A673 (cell line): ENCODE measurements around the gene ARMC6. TPM values are rescaled to one million over a fixed set of nuclear protein-coding genes. Genes with fewer than 3 reads are reported as not detected.

Source experiments
- BruUV-seq: library from RNA; stranded (reverse); fragments of 400-500 nt; replicated peaks from 2 replicates; lab custom pipeline; 2021; lab: Mats Ljungman, UMichigan
- CTCF ChIA-PET: fragments of 300-600 bp; sonication (Branson Sonifier 250); formaldehyde crosslinking; loops from one replicate; lab custom pipeline; 2022; ENCODE audit warnings: antibody characterized with exemption; lab: Charles Lee
- POLR2A ChIA-PET: fragments of 300-600 bp; sonication (Branson Sonifier 250); formaldehyde crosslinking; loops from one replicate; lab custom pipeline; 2022; ENCODE audit warnings: antibody characterized with exemption; ENCODE audit not compliant: low non-redundant PET; lab: Charles Lee
- DNase-seq: peaks from one replicate; pipeline ENCODE4 v3.0.0-alpha.2; 2015; ENCODE audit warnings: low spot score
- H3K27ac ChIP-seq: fragments of 200-600 bp; sonication (generic); 2 replicates; pipeline ENCODE4 v1.5.1; 2016; ENCODE audit warnings: mixed run types, low read depth, mild to moderate bottlenecking, mixed read lengths, antibody characterized with exemption, low read length; ENCODE audit not compliant: poor library complexity, severe bottlenecking
- H3K27me3 ChIP-seq: fragments of 200-600 bp; sonication (generic); replicated peaks from 2 replicates; pipeline ENCODE4 v1.6.1; 2017; ENCODE audit warnings: mixed run types, low read depth, mild to moderate bottlenecking, mixed read lengths, antibody characterized with exemption, low read length; ENCODE audit not compliant: insufficient read depth, poor library complexity
- H3K36me3 ChIP-seq: fragments of 200-600 bp; sonication (generic); 2 replicates; pipeline ENCODE4 v1.6.1; 2016; ENCODE audit warnings: mixed run types, mild to moderate bottlenecking, mixed read lengths, antibody characterized with exemption, low read length; ENCODE audit not compliant: insufficient read depth, poor library complexity, severe bottlenecking
- H3K4me1 ChIP-seq: fragments of 200-600 bp; sonication (generic); 2 replicates; pipeline ENCODE4 v1.6.1; 2017; ENCODE audit warnings: mixed run types, mild to moderate bottlenecking, mixed read lengths, antibody characterized with exemption, low read length; ENCODE audit not compliant: insufficient read depth, poor library complexity, severe bottlenecking
- H3K4me3 ChIP-seq: fragments of 200-600 bp; sonication (generic); 2 replicates; pipeline ENCODE4 v1.5.1; 2016; ENCODE audit warnings: low read depth, mixed run types, mild to moderate bottlenecking, mixed read lengths, low read length; ENCODE audit not compliant: poor library complexity, severe bottlenecking
- H3K9me3 ChIP-seq: fragments of 200-600 bp; sonication (generic); 2 replicates; pipeline ENCODE4 v1.6.1; 2016; ENCODE audit warnings: mixed run types, low read depth, mild to moderate bottlenecking, mixed read lengths, antibody characterized with exemption, low read length; ENCODE audit not compliant: poor library complexity, severe bottlenecking
- EZH2 ChIP-seq: fragments of 200-600 bp; sonication (generic); IDR thresholded peaks from 2 replicates; pipeline ENCODE4 v1.6.1; 2017; ENCODE audit warnings: borderline replicate concordance, low read depth, mild to moderate bottlenecking, mixed read lengths, antibody characterized with exemption, low read length; ENCODE audit not compliant: poor library complexity, severe bottlenecking
- intact Hi-C: fragments of 100-400 bp; cut with micrococcal nuclease; formaldehyde crosslinking; loops from one replicate; pipeline ENCODE4 v1.10.0; 2022; ENCODE audit not compliant: unreplicated experiment
- total RNA-seq: library from RNA; stranded (reverse); gene quantifications from 2 replicates; pipeline ENCODE4 v1.2.3, GENCODE V29; 2021
- TF ChIP-seq, protein P1 (sequence below): fragments of 300-800, 200-600 bp; sonication (generic); conservative IDR thresholded peaks from 2 replicates; pipeline ENCODE4 v1.5.1; 2017; ENCODE audit warnings: low read depth, mild to moderate bottlenecking, antibody characterized with exemption, low read length, moderate library complexity, mixed read lengths

Gene ARMC6
- total RNA-seq, 1 experiment from 2014 or later = 62.7 TPM

DNA sequence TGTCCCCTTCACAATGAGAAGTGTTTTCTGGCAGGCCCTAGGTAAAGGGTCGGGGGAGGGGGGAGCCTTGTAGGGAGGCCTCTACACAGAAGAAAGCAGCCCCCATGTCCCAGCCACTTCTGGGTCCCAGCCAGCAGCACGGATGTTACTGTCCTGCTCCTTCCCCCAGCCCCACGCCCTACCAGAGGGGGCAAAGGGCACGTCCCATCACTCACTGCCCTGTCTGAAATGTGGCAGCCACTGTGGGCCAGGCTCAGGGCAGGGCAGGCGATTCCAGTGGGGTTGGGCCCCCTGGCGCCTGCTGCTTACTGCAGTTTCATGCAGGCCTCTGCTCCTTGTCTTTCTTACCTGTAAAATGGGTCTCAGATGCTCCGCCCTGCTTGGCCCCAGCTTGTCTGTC, 24.3 kb downstream of the ARMC6 start:
- Histone ChIP-seq H3K4me3 (no peak overlapping the region), H3K9me3 (no peaks in the 10 kb centered on the region), H3K27ac (no peak overlapping the region), H3K36me3 (peaks cover 30% of the 10 kb centered on the region), H3K4me1 (no peaks in the 10 kb centered on the region), H3K27me3 (no peaks in the 10 kb centered on the region)
- BruUV-seq = no TSS peak
- intact Hi-C loops = no loop called here
- POLR2A ChIA-PET = no interaction called here
- CTCF ChIA-PET = no interaction called here
- DNase-seq = no peak
- no peak for TF ChIP-seq EZH2
- TF ChIP-seq, protein P1, sequence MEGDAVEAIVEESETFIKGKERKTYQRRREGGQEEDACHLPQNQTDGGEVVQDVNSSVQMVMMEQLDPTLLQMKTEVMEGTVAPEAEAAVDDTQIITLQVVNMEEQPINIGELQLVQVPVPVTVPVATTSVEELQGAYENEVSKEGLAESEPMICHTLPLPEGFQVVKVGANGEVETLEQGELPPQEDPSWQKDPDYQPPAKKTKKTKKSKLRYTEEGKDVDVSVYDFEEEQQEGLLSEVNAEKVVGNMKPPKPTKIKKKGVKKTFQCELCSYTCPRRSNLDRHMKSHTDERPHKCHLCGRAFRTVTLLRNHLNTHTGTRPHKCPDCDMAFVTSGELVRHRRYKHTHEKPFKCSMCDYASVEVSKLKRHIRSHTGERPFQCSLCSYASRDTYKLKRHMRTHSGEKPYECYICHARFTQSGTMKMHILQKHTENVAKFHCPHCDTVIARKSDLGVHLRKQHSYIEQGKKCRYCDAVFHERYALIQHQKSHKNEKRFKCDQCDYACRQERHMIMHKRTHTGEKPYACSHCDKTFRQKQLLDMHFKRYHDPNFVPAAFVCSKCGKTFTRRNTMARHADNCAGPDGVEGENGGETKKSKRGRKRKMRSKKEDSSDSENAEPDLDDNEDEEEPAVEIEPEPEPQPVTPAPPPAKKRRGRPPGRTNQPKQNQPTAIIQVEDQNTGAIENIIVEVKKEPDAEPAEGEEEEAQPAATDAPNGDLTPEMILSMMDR = no peak

DNA sequence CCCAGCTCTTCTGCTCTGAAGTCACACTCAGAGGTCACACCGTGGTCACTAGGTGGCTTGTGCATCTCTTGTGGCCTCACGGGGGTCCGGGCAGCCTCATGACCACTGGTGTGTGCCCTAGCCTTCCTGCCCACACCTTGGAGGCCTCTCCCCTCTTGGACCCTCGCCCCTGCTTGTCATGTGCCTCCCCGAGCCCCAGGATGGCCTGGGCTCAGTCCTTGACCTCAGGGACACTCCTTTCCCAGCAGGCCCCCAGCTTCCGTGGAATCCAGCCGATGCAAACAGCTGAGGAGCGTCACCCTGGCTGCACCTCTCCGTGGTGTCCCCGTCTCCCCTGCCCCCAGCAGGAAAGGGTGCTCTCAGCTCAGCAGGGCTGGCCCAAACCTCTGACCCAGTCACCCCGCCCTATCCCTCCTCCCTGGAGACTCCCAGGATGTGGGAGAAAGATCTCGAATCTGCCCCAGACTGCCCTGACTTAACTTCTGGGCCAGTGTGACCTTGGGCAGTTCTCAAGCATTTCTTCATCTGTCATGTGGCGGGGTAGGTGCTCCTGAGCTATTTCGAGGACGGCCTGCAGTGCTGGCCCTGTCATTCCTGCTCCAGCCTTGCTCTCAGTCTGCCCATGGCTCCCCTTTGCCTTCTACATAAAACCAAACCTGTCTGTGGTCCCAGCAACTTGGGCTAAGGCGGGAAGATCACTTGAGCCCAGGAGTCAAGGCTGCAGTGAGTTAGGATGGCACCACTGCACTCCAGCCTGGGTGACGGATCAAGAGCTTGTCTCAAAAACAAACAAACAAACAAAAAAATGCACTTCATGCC, 25.8 kb downstream of the ARMC6 start:
- ChIA-PET POLR2A (no interaction called here), CTCF (interaction anchor here (0.6 kb wide), 1 partner anchor 65 kb away, joined by 4 read pairs; no protein-coding TSS in a partner anchor)
- Histone ChIP-seq H3K4me1 (peaks cover 6% of the 10 kb centered on the region), H3K4me3 (no peak overlapping the region), H3K27ac (no peak overlapping the region), H3K9me3 (no peaks in the 10 kb centered on the region), H3K36me3 (peaks cover 24% of the 10 kb centered on the region), H3K27me3 (no peaks in the 10 kb centered on the region)
- intact Hi-C loops = no loop called here
- DNase-seq = no peak
- no TSS peak for BruUV-seq
- TF ChIP-seq EZH2 = no peak
- TF ChIP-seq, protein P1 = no peak

DNA sequence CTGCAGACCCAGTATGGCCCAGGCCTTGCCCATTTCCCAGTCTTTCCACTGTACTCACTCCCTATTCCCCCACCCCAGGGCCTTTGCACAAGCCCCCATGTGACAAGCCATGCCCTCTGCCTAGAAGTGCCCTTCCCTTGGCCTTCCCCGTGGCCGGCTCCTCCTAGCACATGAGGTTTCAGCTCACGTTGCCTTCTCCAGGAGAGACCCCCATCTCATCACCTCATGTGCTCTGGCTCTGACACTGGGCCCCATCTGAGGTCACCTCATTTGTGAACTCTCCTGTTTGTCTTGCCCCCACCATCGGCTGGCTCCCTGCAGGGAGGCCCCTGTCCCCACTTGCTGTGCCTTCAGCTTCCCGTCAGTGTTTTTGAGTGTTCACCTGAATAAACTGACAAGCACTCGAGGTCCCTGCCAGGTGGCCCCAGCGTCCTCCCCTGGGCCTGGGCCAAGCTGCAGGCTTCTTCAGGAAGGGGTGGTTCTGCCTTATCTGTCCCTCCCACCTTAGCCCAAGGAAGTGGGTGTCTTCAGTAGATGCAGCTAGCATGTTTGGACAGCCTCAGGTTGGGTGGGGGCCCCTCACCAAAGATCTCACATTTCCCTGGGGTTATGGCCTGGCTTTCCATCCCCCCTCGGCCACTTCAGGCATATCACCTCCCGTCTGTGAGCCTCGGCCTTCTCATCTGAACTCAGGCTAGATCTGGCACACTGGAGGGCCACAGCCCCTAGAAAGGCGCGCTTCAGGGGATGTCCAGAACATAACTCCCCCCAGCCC, 26.6 kb downstream of the ARMC6 start:
- peaks cover 16% of the 10 kb centered on the region for H3K36me3 ChIP-seq
- H3K27ac ChIP-seq = no peak overlapping the region
- TF ChIP-seq EZH2 = no peak
- TF ChIP-seq, protein P1 = no peak
- H3K4me1 ChIP-seq = peaks cover 13% of the 10 kb centered on the region
- intact Hi-C loops = no loop called here
- H3K27me3 ChIP-seq = no peaks in the 10 kb centered on the region
- POLR2A ChIA-PET = no interaction called here
- CTCF ChIA-PET = interaction anchor here (0.6 kb wide), 1 partner anchor 64 kb away, joined by 4 read pairs; no protein-coding TSS in a partner anchor
- DNase-seq = no peak
- no peak overlapping the region for H3K4me3 ChIP-seq
- no TSS peak for BruUV-seq
- H3K9me3 ChIP-seq = no peaks in the 10 kb centered on the region
